ENCODE measurements around the gene SLC35F1. TPM values are rescaled to one million over a fixed set of nuclear protein-coding genes. Genes with fewer than 3 reads are reported as not detected.
"Not testable (repeated sequence)": the region's sequence is repeated elsewhere in the genome, so short reads cannot be mapped to it uniquely, and the experiment has no call there.

Gene SLC35F1
- total RNA-seq, 1 experiment from 2014 or later: not detected

GRCh38 chr6:117927866-117928265 lies 20.8 kb downstream of the SLC35F1 start:
- DNase-seq (ENCODE audit: low spot score): no peak

DNA sequence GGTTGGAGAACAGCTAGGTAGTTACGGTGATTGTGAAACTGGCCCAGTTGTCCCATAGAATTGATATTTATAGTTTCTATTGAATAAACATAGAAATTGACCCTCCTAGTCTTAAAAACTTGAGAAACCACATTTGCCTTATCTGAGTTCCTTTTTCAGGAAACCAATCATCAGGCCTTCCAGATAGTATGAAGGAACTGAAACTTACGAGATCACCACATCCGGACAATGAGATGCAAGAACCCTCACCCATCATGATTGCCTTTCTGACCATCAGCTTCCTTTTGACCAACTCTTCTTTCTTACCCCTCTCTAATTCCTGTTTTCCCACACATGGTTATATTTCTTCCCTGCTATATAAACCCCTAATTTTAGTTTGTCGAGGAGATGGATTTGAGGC lies 21.8 kb downstream of the SLC35F1 start:
- no peak for DNase-seq (ENCODE audit: low spot score)

- DNase-seq (ENCODE audit: low spot score): no peak
Measured at GRCh38 chr6:117929501-117929900, 22.4 kb downstream of the SLC35F1 start.

- no peak for DNase-seq (ENCODE audit: low spot score)
Measured at GRCh38 chr6:117930645-117931044, 23.6 kb downstream of the SLC35F1 start.

DNA sequence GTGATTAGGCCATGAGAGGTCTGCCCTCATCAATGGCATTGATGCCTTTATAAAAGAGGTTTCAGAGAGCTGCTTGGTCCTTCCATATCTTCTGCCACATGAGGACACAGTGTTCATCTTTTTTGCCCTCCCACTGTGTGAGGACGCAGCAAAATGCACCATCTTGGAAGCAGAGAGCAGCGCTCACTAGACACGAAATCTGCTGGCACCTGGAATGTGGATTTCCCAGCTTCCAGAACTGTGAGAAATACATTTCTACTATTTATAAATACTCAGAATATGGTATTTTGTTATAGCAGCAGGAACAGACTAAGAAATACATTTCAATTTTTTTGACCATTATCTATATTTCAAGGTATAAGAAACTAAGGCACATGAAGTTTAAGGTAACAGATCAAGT lies 24.9 kb downstream of the SLC35F1 start:
- DNase-seq (ENCODE audit: low spot score): no peak

- DNase-seq (ENCODE audit: low spot score): no peak
Measured at GRCh38 chr6:117932676-117933075, 25.6 kb downstream of the SLC35F1 start.

DNA sequence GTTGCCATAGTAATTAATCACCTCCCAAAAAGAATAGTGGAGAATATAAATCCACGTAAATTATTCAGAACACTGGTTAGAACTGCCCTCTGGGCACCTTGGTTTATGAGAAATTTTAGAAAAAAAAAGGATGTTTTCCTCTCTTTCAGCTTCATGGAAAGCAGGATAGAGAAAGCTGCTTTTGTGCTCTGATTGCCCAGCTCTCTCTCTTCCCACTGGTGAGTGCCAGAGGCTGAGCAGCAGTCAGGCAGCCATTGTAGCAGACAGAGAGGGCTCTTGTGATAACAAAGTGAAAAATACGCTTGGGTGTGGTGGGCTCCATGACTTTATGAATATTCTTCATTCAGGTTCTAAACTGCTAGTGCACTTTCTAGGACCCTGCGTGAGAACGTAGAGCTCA lies 26.4 kb downstream of the SLC35F1 start:
- no peak for DNase-seq (ENCODE audit: low spot score)

GRCh38 chr6:117938311-117938995 lies 31.4 kb downstream of the SLC35F1 start:
- no peak for DNase-seq (ENCODE audit: low spot score)

DNA sequence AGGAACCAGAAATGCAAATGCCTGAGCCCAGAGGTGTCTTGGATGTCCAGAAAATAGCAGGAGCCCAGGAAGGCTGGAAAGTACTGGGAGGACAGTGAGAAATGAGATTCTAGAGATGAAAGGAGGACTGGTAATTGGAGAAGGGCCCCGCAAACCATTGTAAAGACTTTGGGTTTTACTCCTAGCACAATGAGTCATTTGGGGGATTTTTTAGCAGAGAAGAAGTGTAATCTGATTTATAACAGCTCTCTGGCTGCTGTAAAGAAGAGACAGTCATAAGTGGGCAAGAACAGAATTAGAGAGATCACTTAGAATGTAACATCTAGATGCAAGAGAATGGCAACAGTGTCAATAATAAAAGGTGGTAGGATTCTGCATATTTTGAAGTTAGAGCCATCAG lies 40.2 kb downstream of the SLC35F1 start:
- DNase-seq (ENCODE audit: low spot score): no peak

DNA sequence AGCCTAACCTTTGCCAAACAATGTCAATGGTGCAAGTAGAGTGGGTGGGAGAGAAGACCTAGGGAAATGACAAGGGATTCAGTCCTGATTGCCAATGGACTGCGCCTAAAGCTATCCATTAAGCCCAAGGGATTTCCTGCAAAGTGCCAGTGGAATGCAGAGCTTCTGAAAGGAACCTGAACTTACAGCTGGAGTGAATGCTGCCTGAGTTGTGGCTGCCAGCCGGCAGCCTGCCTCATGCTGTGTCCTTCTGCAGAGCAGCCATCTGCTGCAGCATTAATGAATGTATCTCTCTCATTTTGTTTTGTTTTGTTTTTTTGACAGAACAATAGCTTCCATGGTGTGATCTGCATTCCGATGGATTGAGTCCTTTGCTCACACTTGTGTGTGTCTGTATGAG lies 44.7 kb downstream of the SLC35F1 start:
- no peak for DNase-seq (ENCODE audit: low spot score)

DNA sequence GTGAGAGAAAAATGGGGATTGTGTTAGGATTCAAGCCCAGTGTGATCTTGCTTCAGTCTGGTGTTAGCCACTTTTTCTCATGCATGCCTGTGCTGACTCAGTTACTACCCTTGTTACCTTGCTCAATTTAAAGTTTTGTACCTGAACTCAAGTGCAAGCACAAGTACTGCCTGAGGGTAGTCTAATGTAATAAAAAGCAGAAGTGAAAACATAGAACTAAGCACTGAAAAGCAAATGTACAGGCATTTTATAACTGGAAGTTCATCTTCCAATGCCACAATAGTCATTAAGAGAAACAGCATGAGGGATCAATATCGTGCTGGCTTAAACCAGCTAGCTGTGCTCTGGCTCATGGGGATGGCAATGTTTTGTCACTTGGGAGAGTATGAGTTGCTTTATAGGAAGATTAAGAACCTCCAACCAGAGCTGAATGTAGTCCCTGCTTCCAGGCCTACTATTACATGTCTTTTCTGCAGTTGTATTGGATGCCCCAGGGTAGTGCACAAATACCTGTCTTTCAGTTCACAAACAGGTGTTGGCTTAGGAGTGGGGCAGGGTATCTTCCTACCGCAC lies 48.7 kb downstream of the SLC35F1 start:
- DNase-seq (ENCODE audit: low spot score): no peak

DNA sequence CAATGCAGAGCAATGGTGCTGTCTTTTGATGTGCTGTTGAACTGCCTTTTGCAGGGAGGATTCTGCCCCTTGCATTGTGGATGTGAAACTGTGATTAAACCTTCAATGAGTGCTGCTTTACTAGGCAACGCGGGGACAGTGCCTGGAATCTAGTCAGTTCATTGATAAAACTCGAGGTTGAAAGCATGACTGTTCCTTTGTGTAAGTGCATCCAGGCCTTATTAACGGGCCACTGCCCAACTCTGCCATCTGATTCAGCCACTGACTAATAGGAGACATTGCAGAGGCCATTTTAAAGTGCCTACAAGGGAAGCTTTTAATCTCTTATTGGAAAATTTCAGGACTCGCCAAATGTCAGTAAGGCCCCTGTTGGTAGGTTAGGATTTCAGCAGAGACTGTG lies 49.3 kb downstream of the SLC35F1 start:
- DNase-seq (ENCODE audit: low spot score): no peak

GRCh38 chr6:117958536-117958935 lies 51.5 kb downstream of the SLC35F1 start:
- no peak for DNase-seq (ENCODE audit: low spot score)

DNA sequence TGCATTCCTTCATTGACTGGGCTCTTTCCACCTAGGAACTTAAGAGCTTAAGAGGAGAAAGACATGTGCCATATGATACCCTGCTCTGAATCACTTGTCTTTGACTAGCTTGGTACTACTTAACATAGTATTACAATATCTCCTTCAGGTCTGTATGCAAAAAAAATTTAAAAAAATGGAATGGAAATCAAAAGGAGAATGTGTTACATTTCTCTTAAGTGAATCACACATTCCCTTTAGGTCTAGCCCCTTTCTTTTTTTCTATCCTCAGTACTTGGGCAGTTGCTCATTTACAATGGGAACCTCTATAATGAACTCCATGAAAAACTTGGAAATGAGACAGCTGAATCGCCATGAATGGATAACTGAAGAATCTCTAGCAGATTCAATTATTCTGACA lies 53.8 kb downstream of the SLC35F1 start:
- DNase-seq (ENCODE audit: low spot score): no peak

- DNase-seq (ENCODE audit: low spot score): no peak
Measured at GRCh38 chr6:117961301-117961700, 54.2 kb downstream of the SLC35F1 start.

DNA sequence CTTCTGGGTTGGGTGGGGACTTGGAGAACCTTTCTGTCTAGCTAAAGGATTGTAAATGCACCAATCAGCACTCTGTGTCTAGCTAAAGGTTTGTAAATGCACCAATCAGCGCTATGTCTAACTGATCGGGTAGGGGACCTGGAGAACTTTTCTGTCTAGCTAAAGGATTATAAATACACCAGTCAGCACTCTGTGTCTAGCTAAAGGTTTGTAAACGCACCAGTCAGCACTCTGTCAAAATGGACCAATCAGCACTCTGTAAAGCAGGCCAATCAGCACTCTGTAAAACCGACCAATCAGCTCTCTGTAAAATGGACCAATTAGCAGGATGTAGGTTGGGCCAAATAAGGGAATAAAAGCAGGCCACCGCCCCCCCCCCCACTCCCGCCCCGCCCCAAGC lies 58.7 kb downstream of the SLC35F1 start:
- not testable (repeated sequence) for DNase-seq (ENCODE audit: low spot score)

GRCh38 chr6:117971637-117972036 lies 64.6 kb downstream of the SLC35F1 start:
- no peak for DNase-seq (ENCODE audit: low spot score)

DNA sequence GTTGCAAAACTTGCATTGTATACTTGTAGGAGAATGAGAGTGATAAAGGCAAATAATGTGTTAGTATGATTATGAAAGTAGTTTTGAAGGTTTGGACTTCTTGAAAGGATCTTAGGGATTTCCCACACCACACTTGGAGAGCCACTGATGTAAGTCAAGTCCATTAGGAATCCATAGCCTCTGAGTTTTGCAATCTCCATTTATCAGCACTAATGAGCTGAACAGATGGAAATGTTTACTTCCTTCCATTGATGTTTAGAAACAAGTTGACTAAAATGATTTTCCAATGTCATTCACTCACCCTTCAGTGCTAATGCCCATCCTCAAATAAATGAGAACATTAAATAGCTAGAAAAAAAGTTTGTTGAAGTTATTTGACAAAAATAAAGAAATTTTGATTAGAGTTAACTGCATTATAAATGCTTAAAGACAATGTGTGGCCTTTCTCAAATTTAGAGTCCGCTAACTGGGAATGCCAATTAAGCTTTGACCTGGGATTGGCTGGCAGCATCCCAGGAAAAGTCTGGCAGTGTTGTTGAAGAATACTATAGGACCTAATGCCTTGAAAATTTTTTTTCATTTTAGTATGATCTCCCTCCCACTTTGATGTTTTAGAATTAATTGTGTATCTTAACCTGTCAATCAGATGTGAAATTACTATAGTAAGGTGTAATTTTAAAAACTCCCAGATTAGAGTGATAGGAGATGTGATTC lies 68.0 kb downstream of the SLC35F1 start:
- no peak for DNase-seq (ENCODE audit: low spot score)

DNA sequence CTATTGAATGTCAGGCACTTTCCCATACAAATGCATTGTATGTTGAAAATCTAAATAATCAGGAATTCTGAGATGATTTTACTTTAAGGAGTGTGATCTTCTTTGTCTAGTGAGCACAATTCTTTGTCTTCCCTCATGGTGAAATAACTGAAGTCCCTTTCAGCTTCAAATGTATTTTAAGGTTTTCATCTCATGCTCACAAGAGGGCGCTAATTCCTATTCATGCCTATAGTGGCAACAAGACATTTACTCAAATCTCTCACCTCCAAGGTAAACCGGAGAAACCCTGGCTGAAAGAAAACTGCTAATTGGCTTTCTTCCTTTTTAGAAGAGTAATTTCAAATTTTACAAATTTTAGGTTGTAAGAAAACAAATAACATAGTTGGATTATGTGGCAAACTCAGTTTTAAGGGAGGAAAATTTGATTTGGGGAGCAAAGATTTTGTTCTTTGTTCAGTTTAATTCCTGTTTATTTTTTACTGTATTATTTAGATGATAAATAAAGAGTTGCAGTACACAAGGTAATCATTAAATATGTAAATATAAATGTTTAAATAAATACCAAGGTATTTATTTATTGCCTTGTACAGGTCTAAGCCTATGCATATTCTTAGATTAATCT lies 69.1 kb downstream of the SLC35F1 start:
- DNase-seq (ENCODE audit: low spot score): peak; percentile 21

DNA sequence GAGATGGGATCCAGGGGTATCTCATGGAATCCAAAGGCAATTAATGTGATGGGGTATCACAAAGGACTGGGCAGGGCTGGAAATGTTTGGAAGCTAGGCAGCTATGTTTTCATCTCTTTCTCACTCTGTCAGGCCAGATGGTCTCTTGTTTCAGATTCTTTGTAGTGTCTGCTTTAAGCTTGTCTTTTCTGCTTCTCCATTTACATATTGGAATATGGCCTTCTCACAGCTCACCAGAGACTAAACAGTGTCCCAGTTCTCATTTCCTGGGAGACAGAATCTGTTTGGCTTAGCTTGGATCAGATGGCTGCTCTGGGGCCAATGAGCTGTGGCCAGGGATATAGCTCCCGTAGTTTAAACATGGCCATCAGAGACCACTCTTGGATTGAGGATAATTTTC lies 78.9 kb downstream of the SLC35F1 start:
- DNase-seq (ENCODE audit: low spot score): no peak

DNA sequence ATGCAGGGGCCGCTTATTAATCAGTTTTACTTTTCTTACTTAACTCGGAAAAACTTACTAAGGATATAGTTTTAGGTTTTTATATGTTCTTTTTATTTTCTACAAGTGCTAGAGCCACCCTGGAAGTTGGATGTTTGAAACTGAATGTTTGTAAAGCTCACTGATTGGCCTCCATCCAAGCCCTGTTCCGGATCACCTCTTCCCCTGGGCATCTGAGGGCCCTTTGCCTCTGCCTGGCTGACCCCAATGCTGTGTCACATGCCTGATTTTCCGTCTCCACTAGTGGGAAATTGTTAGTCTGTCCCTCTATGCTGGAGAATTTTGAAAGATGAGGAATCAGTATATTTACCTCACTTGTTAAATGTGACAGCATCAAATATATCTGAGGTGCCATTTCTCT lies 79.3 kb downstream of the SLC35F1 start:
- DNase-seq (ENCODE audit: low spot score): no peak

DNA sequence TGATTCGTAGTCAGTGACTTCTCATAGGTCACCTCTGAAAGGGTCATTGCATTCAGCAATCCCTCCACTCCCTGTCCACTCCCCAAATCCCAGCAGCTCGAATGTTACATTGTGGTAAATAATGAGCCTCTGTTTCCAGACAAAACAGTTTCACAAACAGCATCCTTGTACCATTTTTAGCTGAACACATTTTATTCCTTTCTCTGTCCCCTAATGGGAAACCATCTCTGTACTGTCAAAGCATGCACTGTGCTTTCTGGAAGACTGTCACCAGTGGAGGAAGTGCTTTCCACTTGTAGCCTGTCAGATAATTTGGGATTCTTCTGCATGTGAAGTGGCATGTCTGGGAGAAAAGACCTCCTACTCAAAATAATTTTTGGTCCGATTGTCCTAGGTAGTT lies 82.0 kb downstream of the SLC35F1 start:
- no peak for DNase-seq (ENCODE audit: low spot score)

DNA sequence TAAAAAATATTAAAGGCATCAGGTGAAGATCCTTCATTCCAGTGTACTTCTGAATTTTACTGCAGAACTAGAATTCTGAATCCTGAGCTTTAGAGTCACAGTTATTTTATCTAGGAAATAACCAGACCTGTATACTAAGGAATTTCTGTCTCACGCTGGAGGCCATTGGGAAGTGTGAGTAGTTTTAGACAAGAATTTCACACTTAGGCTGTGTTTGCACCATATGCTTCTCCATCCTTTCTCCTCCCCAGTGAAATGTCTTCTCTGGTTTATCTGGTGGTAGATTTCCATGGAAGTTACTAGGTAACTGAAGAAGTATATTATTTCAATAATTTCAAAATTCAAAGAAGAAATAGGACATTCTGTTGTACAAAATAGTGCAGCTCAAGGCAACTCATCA lies 83.1 kb downstream of the SLC35F1 start:
- DNase-seq (ENCODE audit: low spot score): no peak
